Limb (tissue), 2 donors: ENCODE results near the gene AP3D1.
A peak's percentile ranks its signal among the peaks of the same experiment; 100 is the strongest.
"Not testable (repeated sequence)": the region's sequence is repeated elsewhere in the genome, so short reads cannot be mapped to it uniquely, and the experiment has no call there.

Experiments used
- DNase-seq, 2 donors: peaks; one replicate each; pipeline ENCODE4 v3.0.0-alpha.2; 2016; ENCODE audit errors: extremely low spot score in 2 of 2

The AP3D1 gene

GRCh38 chr19:2128252-2128651, 23.1 kb downstream of the AP3D1 start:
- not testable (repeated sequence) for DNase-seq

GRCh38 chr19:2127758-2128157, 23.6 kb downstream of the AP3D1 start:
- DNase-seq, result no peak

DNA sequence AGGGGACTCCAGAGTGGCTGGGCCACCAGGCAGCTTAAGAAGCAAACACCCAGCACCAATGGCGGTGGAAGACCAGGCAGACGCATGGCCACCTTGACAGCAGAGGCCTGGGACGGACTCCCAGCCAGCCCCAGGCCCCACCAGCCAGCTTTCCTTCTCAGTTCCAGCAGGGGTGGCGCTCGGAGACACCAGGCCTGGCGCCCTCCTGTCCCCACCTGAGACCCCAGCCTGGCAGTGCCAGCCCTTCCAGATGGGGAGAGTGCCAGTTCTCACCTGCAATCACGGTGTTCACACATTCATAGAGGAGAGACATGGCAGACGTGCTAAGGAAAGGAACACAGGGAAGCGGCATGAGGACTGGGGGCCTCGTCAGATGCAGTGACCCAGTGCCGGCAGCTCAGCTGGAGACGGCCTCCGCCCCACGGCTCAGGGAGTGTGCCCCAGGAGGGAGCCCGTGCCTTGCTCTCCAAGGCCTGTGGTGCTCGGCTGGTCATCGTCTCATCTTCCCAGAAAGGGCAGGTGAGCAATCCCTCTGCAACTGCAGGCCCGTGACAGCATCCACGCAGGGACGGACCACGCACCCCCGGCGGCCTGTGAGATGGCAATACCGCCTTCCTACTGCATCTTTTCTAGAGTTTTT, 24.4 kb downstream of the AP3D1 start:
- no peak for DNase-seq

DNA sequence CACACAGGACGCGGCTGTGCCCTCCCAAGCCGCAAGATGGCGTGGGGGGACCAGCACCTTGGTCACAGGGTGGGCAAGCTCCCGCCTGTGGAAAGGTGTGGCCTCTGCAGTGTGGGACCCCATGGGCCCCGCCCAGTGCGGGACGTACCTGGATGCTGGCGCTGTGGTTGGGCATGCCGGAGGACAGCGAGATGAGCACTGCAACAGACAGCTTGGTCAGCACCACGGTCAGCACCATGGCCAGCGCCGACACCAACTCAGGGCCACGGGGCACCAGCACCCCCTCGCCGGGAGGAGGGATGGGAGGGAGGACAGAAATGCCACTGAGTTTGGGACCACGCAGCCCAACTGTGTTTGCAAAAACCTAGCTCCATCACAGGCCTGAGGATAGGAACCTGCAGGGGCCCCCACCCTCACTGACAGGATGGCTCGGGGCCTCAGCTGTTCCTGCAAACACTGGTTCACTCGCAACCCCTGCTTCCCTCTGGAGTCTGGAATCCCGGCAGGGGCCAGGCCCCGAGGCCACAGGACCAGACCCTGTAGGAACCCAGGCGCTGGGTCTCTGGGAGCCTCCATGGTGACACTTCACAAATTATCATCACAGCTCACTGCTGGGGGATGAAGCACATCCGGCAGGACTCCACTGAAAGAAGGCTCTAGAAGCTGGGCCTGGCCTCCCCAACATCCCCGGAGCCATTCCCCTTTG, 27.5 kb downstream of the AP3D1 start:
- peak in 1 of 2 donors; percentile 51 for DNase-seq

GRCh38 chr19:2122982-2123381, 28.4 kb downstream of the AP3D1 start:
- no peak for DNase-seq

- DNase-seq, result no peak
Measured at GRCh38 chr19:2122251-2122650, 29.1 kb downstream of the AP3D1 start.

GRCh38 chr19:2121416-2122051, 29.8 kb downstream of the AP3D1 start:
- DNase-seq, result no peak

- DNase-seq, result no peak
Measured at GRCh38 chr19:2120821-2121220, 30.5 kb downstream of the AP3D1 start.

GRCh38 chr19:2119921-2120785, 31.2 kb downstream of the AP3D1 start:
- DNase-seq, result no peak

- DNase-seq, result no peak
Measured at GRCh38 chr19:2118438-2118837, 32.9 kb downstream of the AP3D1 start.

DNA sequence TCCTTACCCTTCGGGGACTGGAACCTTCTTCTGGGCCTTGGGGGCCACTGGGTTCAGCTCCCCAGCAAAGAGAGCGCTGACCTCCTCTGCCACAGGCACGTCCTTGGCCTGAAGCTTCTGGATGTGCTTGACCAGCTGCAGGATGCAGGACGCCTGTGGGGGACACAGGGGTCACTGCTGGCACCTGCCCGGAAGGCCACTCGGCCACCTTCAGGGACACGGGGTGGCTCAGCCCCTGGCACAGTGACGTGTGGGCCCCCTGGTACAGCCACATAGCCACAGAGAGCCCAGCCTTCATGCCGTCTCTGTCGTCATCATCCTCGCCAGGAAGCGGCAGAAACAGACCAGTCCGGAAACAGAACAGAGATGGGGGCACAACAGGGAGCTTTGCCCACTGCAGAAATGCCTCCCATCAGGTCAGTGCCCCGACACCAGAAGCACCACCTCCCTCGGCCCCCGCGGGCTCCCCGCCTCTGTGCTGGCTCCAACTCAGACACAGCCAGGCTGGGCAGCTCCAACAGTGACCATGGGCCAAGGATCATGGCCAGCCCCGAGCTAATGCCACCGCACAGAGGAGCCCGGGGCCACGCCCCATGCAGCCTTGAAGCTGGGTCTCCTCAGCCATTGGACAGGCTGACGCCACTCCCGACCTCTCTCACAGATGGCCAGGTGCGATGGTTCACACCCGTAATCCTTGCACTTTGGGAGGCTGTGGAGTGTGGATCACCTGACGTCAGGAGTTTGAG, 34.0 kb downstream of the AP3D1 start:
- no peak for DNase-seq

GRCh38 chr19:2116507-2116906, 34.9 kb downstream of the AP3D1 start:
- DNase-seq, result no peak

- DNase-seq, result no peak
Measured at GRCh38 chr19:2115911-2116426, 35.4 kb downstream of the AP3D1 start.

GRCh38 chr19:2115324-2115723, 36.0 kb downstream of the AP3D1 start:
- no peak for DNase-seq

DNA sequence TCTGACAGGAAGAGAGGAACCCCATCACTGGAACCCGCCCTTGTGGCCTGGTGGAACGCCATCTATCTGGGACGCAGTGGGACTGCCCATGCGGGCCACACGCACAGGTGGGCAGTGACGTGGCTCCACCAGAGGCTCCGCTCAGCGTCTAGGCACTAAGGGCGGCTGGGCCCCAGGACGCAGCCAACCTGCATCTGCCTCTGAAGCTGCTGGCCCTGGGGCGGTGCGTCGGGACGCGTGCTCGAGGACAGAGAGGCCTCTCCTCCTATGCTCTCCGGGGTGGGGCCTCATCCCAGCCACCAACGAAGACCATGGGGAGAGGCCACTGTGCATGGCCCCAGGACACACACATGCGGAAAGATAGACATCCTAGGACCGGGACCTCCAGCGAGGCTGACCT, 36.5 kb downstream of the AP3D1 start:
- no peak for DNase-seq

GRCh38 chr19:2114218-2114617, 37.1 kb downstream of the AP3D1 start:
- no peak for DNase-seq

DNA sequence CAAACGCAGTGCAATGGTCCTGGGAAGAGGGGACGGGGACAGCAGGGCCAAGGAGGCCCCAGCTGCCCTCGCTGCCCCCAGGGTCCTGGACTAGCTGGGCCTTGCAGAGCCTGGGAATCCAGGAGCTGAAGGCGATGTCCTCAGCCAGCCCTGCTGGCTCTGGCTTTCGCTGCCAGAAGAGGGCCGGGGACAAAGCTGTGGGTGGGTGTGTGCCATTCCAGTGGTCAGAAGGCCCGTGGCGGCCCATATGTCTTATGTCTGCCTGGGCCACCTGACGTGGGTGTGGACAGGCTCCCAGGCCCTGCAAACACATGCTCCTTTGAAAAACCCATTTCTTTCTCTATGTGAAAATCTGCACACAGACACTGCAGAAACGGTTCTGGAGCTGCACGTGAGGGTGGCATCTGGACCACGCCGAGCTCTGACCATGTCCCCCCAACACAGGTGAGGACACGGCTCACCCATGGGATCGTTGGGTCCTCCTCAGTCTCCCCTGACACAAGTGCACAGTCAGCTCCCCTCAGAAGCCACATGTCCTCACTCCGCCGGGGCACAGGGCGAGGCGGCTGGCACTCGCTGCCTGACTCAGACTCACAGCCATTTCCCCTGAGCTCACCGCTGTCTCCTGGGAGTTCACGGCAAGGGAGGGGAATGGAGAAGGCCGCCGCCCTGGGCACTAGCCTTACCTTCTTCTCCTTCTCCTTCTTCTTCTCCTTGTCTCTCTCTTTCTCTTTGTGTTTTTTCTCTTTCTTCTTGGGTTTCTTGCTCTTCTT, 37.7 kb downstream of the AP3D1 start:
- no peak for DNase-seq

DNA sequence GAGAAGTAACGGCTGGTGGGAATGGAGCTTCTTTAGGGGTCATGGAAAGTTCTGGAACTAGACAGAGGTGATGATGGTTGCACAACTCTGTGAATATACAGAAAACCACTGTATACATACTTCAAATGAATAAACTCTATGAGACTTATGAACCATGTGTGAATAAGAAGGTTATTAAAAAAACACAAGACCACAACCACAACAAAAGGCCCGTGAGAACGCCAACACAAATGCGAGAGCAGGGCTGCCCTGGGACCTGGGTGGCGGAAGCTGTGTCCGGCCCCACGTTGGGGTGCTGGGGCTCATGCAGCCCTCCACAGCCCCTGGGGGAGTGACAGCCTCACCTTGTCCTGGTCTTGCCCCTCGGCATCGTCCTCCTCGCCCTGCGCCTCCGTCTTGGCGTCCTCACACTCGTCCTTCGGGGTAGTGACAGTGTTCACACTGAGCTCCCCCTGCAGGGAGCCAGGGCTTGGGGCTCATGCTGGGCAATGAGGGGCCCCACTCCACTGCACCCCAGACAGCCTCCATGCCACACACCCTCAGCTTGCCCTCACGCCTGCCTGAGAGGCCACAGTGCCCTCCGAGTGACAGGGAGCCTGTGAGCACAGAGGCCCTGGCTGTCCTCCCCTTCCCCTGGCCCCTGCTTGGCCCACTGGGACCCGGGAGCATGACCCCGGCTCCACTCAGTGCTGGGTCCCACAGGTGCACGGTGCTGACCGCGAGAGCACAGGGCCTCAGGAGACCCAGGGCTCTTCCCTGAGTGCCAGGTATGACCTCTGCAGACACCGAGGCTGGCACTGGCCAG, 38.6 kb downstream of the AP3D1 start:
- no peak for DNase-seq

DNA sequence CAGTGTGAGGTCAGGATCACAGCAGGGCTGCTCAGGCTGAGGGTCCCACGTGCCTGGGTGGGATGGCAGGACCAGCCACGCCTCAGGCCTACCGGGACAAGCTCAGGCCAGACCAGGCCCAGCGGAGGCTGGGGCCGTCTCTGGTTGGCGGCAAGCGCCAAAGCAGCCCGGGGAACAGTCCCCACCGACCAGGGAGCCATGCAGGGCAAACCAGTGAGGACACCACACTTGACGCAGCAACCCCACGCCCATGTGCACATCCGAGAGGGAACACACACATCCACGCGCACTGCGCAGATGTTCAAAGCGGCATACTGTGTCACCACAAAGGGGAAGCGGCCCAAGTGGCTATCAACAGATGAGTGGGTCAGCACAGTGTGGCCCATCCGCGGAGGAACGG, 39.5 kb downstream of the AP3D1 start:
- no peak for DNase-seq
